H9 (cell line): ENCODE measurements around the gene PPAT. TPM values are rescaled to one million over a fixed set of nuclear protein-coding genes. Genes with fewer than 3 reads are reported as not detected.

Source experiments
- DNase-seq: peaks from one replicate; pipeline ENCODE4 v3.0.0-alpha.2; 2017
- H2AFZ ChIP-seq: one replicate; pipeline ENCODE4 v1.6.1; 2013; ENCODE audit warnings: mild to moderate bottlenecking, low read length, control low read depth, moderate library complexity
- H2AK5ac ChIP-seq: 2 replicates; pipeline ENCODE4 v1.6.1; 2013; ENCODE audit warnings: low read length, control low read depth, mixed read lengths; ENCODE audit not compliant: insufficient read length
- H2BK120ac ChIP-seq: one replicate; pipeline ENCODE4 v1.6.1; 2013; ENCODE audit warnings: low read depth, mild to moderate bottlenecking, low read length, control low read depth, inconsistent platforms; ENCODE audit not compliant: poor library complexity, severe bottlenecking
- H2BK12ac ChIP-seq: 2 replicates; pipeline ENCODE4 v1.6.1; 2013; ENCODE audit warnings: low read length, control low read depth, mixed read lengths, low read depth; ENCODE audit not compliant: insufficient read length
- H2BK15ac ChIP-seq: 2 replicates; pipeline ENCODE4 v1.6.1; 2013; ENCODE audit warnings: low read depth, low read length, control low read depth
- H2BK20ac ChIP-seq: one replicate; pipeline ENCODE4 v1.6.1; 2013; ENCODE audit warnings: low read depth, mild to moderate bottlenecking, low read length, control low read depth, inconsistent platforms; ENCODE audit not compliant: poor library complexity, severe bottlenecking
- H2BK5ac ChIP-seq: 2 replicates; pipeline ENCODE4 v1.6.1; 2013; ENCODE audit warnings: low read length, control low read depth, mixed read lengths; ENCODE audit not compliant: insufficient read length
- H3K14ac ChIP-seq: 2 replicates; pipeline ENCODE4 v1.6.1; 2013; ENCODE audit warnings: low read length, control low read depth; ENCODE audit not compliant: insufficient read depth
- H3K18ac ChIP-seq: 2 replicates; pipeline ENCODE4 v1.6.1; 2013; ENCODE audit warnings: low read depth, mild to moderate bottlenecking, mixed read lengths, low read length, control low read depth; ENCODE audit not compliant: insufficient read length
- H3K23ac ChIP-seq: 2 replicates; pipeline ENCODE4 v1.6.1; 2013; ENCODE audit warnings: low read length, control low read depth, mixed read lengths, low read depth; ENCODE audit not compliant: insufficient read length
- H3K23me2 ChIP-seq: 2 replicates; pipeline ENCODE4 v1.6.1; 2013; ENCODE audit warnings: low read depth, mild to moderate bottlenecking, mixed read lengths, low read length, control low read depth; ENCODE audit not compliant: insufficient read length, poor library complexity, severe bottlenecking
- H3K27ac ChIP-seq: 2 replicates; pipeline ENCODE4 v1.5.1; 2013; ENCODE audit warnings: low read length, control low read depth, mixed read lengths, low read depth; ENCODE audit not compliant: insufficient read length
- H3K27me3 ChIP-seq: 2 replicates; pipeline ENCODE4 v1.6.1; 2013; ENCODE audit warnings: low read length, control low read depth, inconsistent platforms; ENCODE audit not compliant: insufficient read depth
- H3K4ac ChIP-seq: 2 replicates; pipeline ENCODE4 v1.6.1; 2013; ENCODE audit warnings: low read depth, mild to moderate bottlenecking, control low read depth, inconsistent platforms, low read length, moderate library complexity
- H3K4me1 ChIP-seq: 2 replicates; pipeline ENCODE4 v1.6.1; 2013; ENCODE audit warnings: low read length, control low read depth, inconsistent platforms; ENCODE audit not compliant: insufficient read depth
- H3K4me2 ChIP-seq: 2 replicates; pipeline ENCODE4 v1.6.1; 2013; ENCODE audit warnings: low read length, control low read depth, mixed read lengths; ENCODE audit not compliant: insufficient read length, insufficient read depth
- H3K56ac ChIP-seq: 2 replicates; pipeline ENCODE4 v1.6.1; 2013; ENCODE audit warnings: low read depth, mild to moderate bottlenecking, mixed read lengths, low read length, control low read depth; ENCODE audit not compliant: insufficient read length
- H3K79me1 ChIP-seq: 2 replicates; pipeline ENCODE4 v1.6.1; 2013; ENCODE audit warnings: low read depth, mild to moderate bottlenecking, moderate library complexity, low read length, control low read depth, inconsistent platforms; ENCODE audit not compliant: insufficient read depth, poor library complexity, severe bottlenecking
- H3K79me2 ChIP-seq: 2 replicates; pipeline ENCODE4 v1.6.1; 2013; ENCODE audit warnings: low read length, control low read depth, inconsistent platforms; ENCODE audit not compliant: insufficient read depth
- H3K9ac ChIP-seq: 2 replicates; pipeline ENCODE4 v1.6.1; 2013; ENCODE audit warnings: low read length, control low read depth, mixed read lengths; ENCODE audit not compliant: insufficient read length; ENCODE audit errors: extremely low read depth
- H3K9me3 ChIP-seq: one replicate; pipeline ENCODE4 v1.6.1; 2013; ENCODE audit warnings: low read depth, low read length, inconsistent platforms; ENCODE audit not compliant: control insufficient read depth
- H3T11ph ChIP-seq: one replicate; pipeline ENCODE4 v1.6.1; 2013; ENCODE audit warnings: mild to moderate bottlenecking, low read length, control low read depth, inconsistent platforms
- H4K20me1 ChIP-seq: one replicate; pipeline ENCODE4 v1.6.1; 2013; ENCODE audit not compliant: control insufficient read depth, insufficient read length, insufficient read depth
- H4K5ac ChIP-seq: 2 replicates; pipeline ENCODE4 v1.6.1; 2013; ENCODE audit warnings: low read depth, mild to moderate bottlenecking, mixed read lengths, low read length, control low read depth; ENCODE audit not compliant: insufficient read length
- H4K8ac ChIP-seq: replicated peaks from 2 replicates; pipeline ENCODE4 v1.6.1; 2013; ENCODE audit warnings: low read length, control low read depth, mixed read lengths, low read depth; ENCODE audit not compliant: insufficient read length
- H4K91ac ChIP-seq: 2 replicates; pipeline ENCODE4 v1.6.1; 2013; ENCODE audit warnings: low read depth, mild to moderate bottlenecking, moderate library complexity, mixed read lengths, low read length, control low read depth; ENCODE audit not compliant: insufficient read length
- H3K27ac Mint-ChIP-seq, 3 experiments: 2 replicates in 2 of 3; 3 replicates in 1 of 3; pipeline ENCODE4 v1.8.0; 2020 to 2021; ENCODE audit warnings: mixed read lengths in 3 of 3, mild to moderate bottlenecking in 1 of 3, moderate library complexity in 1 of 3
- H3K27me3 Mint-ChIP-seq: 2 replicates; pipeline ENCODE4 v1.8.0; 2021; ENCODE audit warnings: low read depth, mild to moderate bottlenecking, moderate library complexity, mixed read lengths
- H3K36me3 Mint-ChIP-seq, 3 experiments: 2 replicates in 2 of 3; 3 replicates in 1 of 3; pipeline ENCODE4 v1.8.0; 2020 to 2021; ENCODE audit warnings: low read depth in 3 of 3, mixed read lengths in 3 of 3; ENCODE audit not compliant: insufficient read depth in 1 of 3
- H3K4me1 Mint-ChIP-seq, 2 experiments: 2 replicates each; pipeline ENCODE4 v1.8.0; 2020; ENCODE audit warnings: mixed read lengths in 2 of 2
- H3K4me3 Mint-ChIP-seq, 2 experiments: 2 replicates in 1 of 2; 3 replicates in 1 of 2; pipeline ENCODE4 v1.8.0; 2020 to 2021; ENCODE audit warnings: mild to moderate bottlenecking in 2 of 2, mixed read lengths in 2 of 2, moderate library complexity in 1 of 2
- H3K9me3 Mint-ChIP-seq, 2 experiments: 2 replicates in 1 of 2; 3 replicates in 1 of 2; pipeline ENCODE4 v1.8.0; 2020; ENCODE audit warnings: mild to moderate bottlenecking in 2 of 2, mixed read lengths in 2 of 2, moderate library complexity in 1 of 2
- CTCF ChIP-seq: fragments of 200-600 bp; sonication (generic); conservative IDR thresholded peaks from 3 replicates; pipeline ENCODE4 v1.8.0; 2021; ENCODE audit warnings: antibody characterized with exemption, mild to moderate bottlenecking
- WGBS: extraction: QIAGEN DNeasy Blood & Tissue Kit; methylation state at CpG from one replicate; pipeline ENCODE4 v1.1.7; 2013; ENCODE audit warnings: missing lambda C conversion rate, low lambda C conversion rate, mixed read lengths; ENCODE audit not compliant: insufficient read length; ENCODE audit errors: extremely low coverage; 5-methylcytosine and 5-hydroxymethylcytosine counted together
- total RNA-seq: library from RNA; stranded (reverse); gene quantifications from 2 replicates; pipeline ENCODE4 v1.2.1, GENCODE V29; 2021

PPAT gene
- total RNA-seq, 1 experiment from 2014 or later: 77.1 TPM

GRCh38 chr4:56475917-56476316 lies 40.5 kb upstream of the PPAT start:
- Histone ChIP-seq H4K8ac (no peak overlapping the region), H3K79me1 (peaks cover 2% of the 10 kb centered on the region), H3K56ac (no peak overlapping the region), H3K79me2 (no peaks in the 10 kb centered on the region), H2AFZ (no peak overlapping the region), H3K27ac (no peak overlapping the region), H3K4me1 (no peaks in the 10 kb centered on the region), H4K5ac (no peak overlapping the region), H3K9me3 (no peaks in the 10 kb centered on the region), H3K27me3 (no peaks in the 10 kb centered on the region), H2AK5ac (no peak overlapping the region), H3K4me2 (no peak overlapping the region), H2BK5ac (no peak overlapping the region), H4K91ac (no peak overlapping the region), H3T11ph (no peak overlapping the region), H2BK20ac (no peak overlapping the region), H4K20me1 (no peaks in the 10 kb centered on the region), H3K14ac (no peak overlapping the region), H3K9ac (no peak overlapping the region), H2BK12ac (no peak overlapping the region), H3K18ac (no peak overlapping the region), H2BK120ac (no peak overlapping the region), H3K23me2 (no peaks in the 10 kb centered on the region), H3K4ac (no peak overlapping the region), H3K23ac (no peak overlapping the region), H2BK15ac (no peak overlapping the region)
- Mint-ChIP-seq H3K4me3 (no peak overlapping the region), H3K27ac (no peak overlapping the region), H3K27me3 (no peaks in the 10 kb centered on the region), H3K36me3 (peaks cover 31 to 93% (median 81%) of the 10 kb centered on the region in 3 experiments; a peak in 6 of 7 replicates), H3K4me1 (no peaks in the 10 kb centered on the region), H3K9me3 (no peaks in the 10 kb centered on the region)
- DNase-seq: no peak
- WGBS: no CpG with 5 or more reads among the region's 2 CpGs
- TF ChIP-seq CTCF: no peak
